Prostate gland (tissue), 2 donors: Measurements from ENCODE around the gene INSYN2B.

ENCODE experiments used
- CTCF ChIP-seq, 4 experiments: fragments of 200-600 bp in 2 of 4; fragments of 450-650 bp in 2 of 4; sonication (generic) in 2 of 4; IDR thresholded peaks; 1 replicate in 3 of 4; 2 replicates in 1 of 4; pipeline ENCODE4 v1.5.1; 2016 to 2019; ENCODE audit warnings: antibody characterized with exemption in 4 of 4, mild to moderate bottlenecking in 2 of 4, moderate library complexity in 2 of 4
- POLR2A ChIP-seq: fragments of 450-650 bp; IDR thresholded peaks from one replicate; pipeline ENCODE4 v1.6.1; 2016; ENCODE audit warnings: antibody characterized with exemption, mild to moderate bottlenecking
- POLR2AphosphoS5 ChIP-seq: sonication (generic); formaldehyde crosslinking; IDR thresholded peaks from one replicate; pipeline ENCODE4 v1.6.1; 2017; ENCODE audit warnings: antibody characterized with exemption

GRCh38 chr5:169847519-169847918 is 132.8 kb downstream of the INSYN2B start:
- TF ChIP-seq POLR2A, result no peak
- TF ChIP-seq CTCF (IDR thresholded peaks at IDR 0.05), result no peak
- no peak for TF ChIP-seq POLR2AphosphoS5
